Activated CD8-positive, alpha-beta T cell treated with anti-CD3 and anti-CD28 coated beads for 36 hours (primary cell): Measurements from ENCODE around the gene ADA. TPM values are rescaled to one million over a fixed set of nuclear protein-coding genes. Genes with fewer than 3 reads are reported as not detected.

Experiments used
- ATAC-seq: fragments of 200-7000 bp; cut with Tn5 transposase; one replicate; pipeline ENCODE4 v1.10.0; 2021; ENCODE audit warnings: mild to moderate bottlenecking, moderate library complexity
- CTCF ChIA-PET: fragments of 350-600 bp; sonication (Branson Sonifier 250); formaldehyde crosslinking; loops from one replicate; lab custom pipeline; 2021; ENCODE audit warnings: antibody characterized with exemption; lab: Charles Lee
- POLR2A ChIA-PET: fragments of 350-600 bp; sonication (Branson Sonifier 250); formaldehyde crosslinking; loops from one replicate; lab custom pipeline; 2021; ENCODE audit warnings: antibody characterized with exemption; lab: Charles Lee
- DNase-seq: peaks from one replicate; pipeline ENCODE4 v3.0.0-alpha.2; 2020
- H3K27ac Mint-ChIP-seq: one replicate; pipeline ENCODE4 v1.8.0; 2021; ENCODE audit warnings: mild to moderate bottlenecking, mixed read lengths
- H3K27me3 Mint-ChIP-seq: one replicate; pipeline ENCODE4 v1.8.0; 2021; ENCODE audit warnings: mixed read lengths
- H3K36me3 Mint-ChIP-seq: one replicate; pipeline ENCODE4 v1.8.0; 2021; ENCODE audit warnings: low read depth, mixed read lengths
- H3K4me1 Mint-ChIP-seq: one replicate; pipeline ENCODE4 v1.8.0; 2021; ENCODE audit warnings: low read depth, mixed read lengths
- H3K4me3 Mint-ChIP-seq: one replicate; pipeline ENCODE4 v1.8.0; 2021; ENCODE audit warnings: mild to moderate bottlenecking, moderate library complexity, mixed read lengths
- H3K9me3 Mint-ChIP-seq: one replicate; pipeline ENCODE4 v1.8.0; 2021; ENCODE audit warnings: mixed read lengths
- intact Hi-C: fragments of 100-400 bp; cut with micrococcal nuclease; formaldehyde crosslinking; loops from one replicate; pipeline ENCODE4 v1.10.0; 2022
- total RNA-seq, 2 experiments: library from RNA; stranded (reverse); gene quantifications; one replicate each; pipeline ENCODE4 v1.2.3, GENCODE V29; 2021
- TF ChIP-seq, protein P1 (sequence below): fragments of 200-600 bp; IDR thresholded peaks from one replicate; pipeline ENCODE4 v1.8.0; 2022; ENCODE audit warnings: antibody characterized with exemption, mild to moderate bottlenecking

Gene ADA
- total RNA-seq, 2 experiments from 2014 or later: 32.8 to 36.7 TPM

DNA sequence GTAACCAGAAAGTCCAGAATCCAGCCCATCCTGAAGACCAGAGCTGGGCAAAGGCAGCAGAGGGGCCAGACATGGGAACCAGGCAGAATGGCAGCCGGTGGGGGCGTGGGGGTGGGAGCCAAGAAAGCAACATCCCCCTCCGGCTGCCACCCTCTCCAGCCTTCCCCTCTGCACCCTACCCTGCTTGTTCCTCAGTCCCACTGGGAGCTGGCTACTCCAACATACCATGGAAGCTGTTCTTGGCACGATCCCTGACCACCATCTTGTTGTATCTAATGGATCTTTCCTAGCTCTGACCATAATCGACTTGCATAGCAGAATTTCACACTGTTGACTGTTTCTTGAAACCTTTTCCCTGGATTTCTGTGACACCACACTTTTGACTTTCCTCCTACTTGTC is 30.2 kb downstream of the ADA start:
- Mint-ChIP-seq H3K36me3 (peaks cover 46% of the 10 kb centered on the region), H3K4me3 (no peak overlapping the region), H3K27ac (no peak overlapping the region), H3K9me3 (no peaks in the 10 kb centered on the region), H3K4me1 (peaks cover 27% of the 10 kb centered on the region), H3K27me3 (no peaks in the 10 kb centered on the region)
- ChIA-PET CTCF (interaction anchor here (2.2 kb wide), 1 partner anchor 63 kb away, joined by 5 read pairs; no protein-coding TSS in a partner anchor), POLR2A (no interaction called here)
- ATAC-seq (no peak), DNase-seq (no peak)
- TF ChIP-seq, protein P1, sequence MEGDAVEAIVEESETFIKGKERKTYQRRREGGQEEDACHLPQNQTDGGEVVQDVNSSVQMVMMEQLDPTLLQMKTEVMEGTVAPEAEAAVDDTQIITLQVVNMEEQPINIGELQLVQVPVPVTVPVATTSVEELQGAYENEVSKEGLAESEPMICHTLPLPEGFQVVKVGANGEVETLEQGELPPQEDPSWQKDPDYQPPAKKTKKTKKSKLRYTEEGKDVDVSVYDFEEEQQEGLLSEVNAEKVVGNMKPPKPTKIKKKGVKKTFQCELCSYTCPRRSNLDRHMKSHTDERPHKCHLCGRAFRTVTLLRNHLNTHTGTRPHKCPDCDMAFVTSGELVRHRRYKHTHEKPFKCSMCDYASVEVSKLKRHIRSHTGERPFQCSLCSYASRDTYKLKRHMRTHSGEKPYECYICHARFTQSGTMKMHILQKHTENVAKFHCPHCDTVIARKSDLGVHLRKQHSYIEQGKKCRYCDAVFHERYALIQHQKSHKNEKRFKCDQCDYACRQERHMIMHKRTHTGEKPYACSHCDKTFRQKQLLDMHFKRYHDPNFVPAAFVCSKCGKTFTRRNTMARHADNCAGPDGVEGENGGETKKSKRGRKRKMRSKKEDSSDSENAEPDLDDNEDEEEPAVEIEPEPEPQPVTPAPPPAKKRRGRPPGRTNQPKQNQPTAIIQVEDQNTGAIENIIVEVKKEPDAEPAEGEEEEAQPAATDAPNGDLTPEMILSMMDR: no peak
- intact Hi-C loops: no loop called here

DNA sequence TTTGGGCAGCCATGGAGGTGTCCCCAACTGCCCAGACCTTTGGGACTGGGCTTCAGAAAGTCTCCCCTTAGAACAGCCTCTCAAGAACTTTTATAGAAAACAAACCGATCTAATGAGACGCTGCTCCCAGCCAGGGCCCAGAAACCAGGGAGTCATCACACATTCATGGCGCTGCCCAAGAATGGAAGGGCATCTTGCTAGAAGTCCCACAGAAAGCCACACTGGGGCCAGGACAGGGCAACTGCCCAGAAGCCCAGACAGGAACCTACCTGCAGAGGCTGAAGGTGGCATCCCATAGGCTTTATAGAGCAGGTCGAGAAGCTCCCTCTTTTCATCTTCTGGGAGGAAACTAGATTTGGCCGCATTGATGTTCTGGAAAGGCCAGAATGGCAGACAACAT is 31.5 kb downstream of the ADA start:
- H3K4me1 Mint-ChIP-seq: peaks cover 40% of the 10 kb centered on the region
- H3K4me3 Mint-ChIP-seq: no peak overlapping the region
- H3K27me3 Mint-ChIP-seq: no peaks in the 10 kb centered on the region
- DNase-seq (no peak), ATAC-seq (no peak)
- peaks cover 49% of the 10 kb centered on the region for H3K36me3 Mint-ChIP-seq
- no peaks in the 10 kb centered on the region for H3K9me3 Mint-ChIP-seq
- intact Hi-C loops: no loop called here
- H3K27ac Mint-ChIP-seq: no peak overlapping the region
- ChIA-PET POLR2A (no interaction called here), CTCF (no interaction called here)
- TF ChIP-seq, protein P1: no peak

DNA sequence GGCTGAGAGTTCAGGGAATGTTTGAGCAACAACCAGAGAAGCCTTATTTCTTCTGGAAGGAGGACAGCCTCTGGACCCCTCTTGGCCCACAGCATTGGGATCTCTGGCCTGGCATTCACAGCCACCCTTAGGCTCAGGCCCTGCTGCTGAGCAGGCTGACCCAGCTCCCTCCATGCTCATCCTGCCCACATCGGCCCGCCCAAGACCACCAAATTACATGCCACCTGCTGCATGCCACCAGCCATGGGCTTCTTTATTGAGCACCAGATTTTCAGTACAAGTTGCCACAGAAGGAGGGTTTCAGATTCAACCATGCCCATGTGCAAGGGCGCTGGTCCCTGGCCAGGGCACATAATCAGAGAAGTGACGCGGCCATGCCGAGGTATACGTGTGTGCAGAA is 32.2 kb downstream of the ADA start:
- Mint-ChIP-seq H3K27me3 (no peaks in the 10 kb centered on the region), H3K36me3 (peaks cover 52% of the 10 kb centered on the region), H3K4me1 (peaks cover 48% of the 10 kb centered on the region), H3K27ac (no peak overlapping the region), H3K4me3 (no peak overlapping the region), H3K9me3 (no peaks in the 10 kb centered on the region)
- POLR2A ChIA-PET: interaction anchor here (0.7 kb wide), 1 partner anchor 16 kb away, joined by 3 read pairs; no protein-coding TSS in a partner anchor
- no peak for DNase-seq
- CTCF ChIA-PET: interaction anchor here (1.0 to 1.4 kb wide), 4 partner anchors 9 to 65 kb away, joined by 3 to 8 read pairs (median 6); no protein-coding TSS in a partner anchor
- TF ChIP-seq, protein P1: no peak
- intact Hi-C loops: loop anchor here (10.0 kb wide), 2 partner anchors 56 to 144 kb away; partner anchors contain the start of gene TTPAL
- ATAC-seq: no peak

DNA sequence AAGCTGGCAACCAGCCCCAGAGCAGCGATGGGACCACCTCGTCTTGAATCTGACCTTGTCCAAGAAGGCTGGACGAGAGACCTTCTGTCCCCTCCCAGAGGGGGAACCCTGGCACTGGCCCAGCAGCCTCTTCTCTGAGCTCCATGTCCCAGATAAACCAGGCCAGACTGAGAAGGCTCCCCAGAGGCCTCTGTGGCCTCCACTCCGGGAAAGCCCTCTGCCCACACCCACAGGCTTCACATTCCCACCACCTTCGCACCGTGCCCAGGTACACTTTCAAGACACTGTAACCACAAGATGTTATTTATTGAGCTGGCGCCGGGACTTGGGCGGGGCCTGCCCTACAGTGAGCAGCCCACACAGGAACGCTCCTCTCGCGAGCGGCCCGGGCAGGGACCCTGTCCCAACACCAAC is 33.2 kb downstream of the ADA start:
- peak; percentile 60 for DNase-seq
- ATAC-seq: peak; percentile 55
- ChIA-PET POLR2A (interaction anchor here (1.1 kb wide), 1 partner anchor 27 kb away, joined by 3 read pairs; no protein-coding TSS in a partner anchor), CTCF (interaction anchor here (1.0 to 1.4 kb wide), 7 partner anchors 8 to 234 kb away, joined by 3 to 8 read pairs (median 3); no protein-coding TSS in a partner anchor)
- intact Hi-C loops: loop anchor here (10.0 kb wide), 2 partner anchors 56 to 144 kb away; partner anchors contain the start of gene TTPAL
- Mint-ChIP-seq H3K4me3 (no peak overlapping the region), H3K27ac (peak overlapping the region; percentile 65), H3K36me3 (peaks cover 49% of the 10 kb centered on the region), H3K4me1 (peaks cover 54% of the 10 kb centered on the region), H3K9me3 (no peaks in the 10 kb centered on the region), H3K27me3 (no peaks in the 10 kb centered on the region)
- TF ChIP-seq, protein P1: no peak

DNA sequence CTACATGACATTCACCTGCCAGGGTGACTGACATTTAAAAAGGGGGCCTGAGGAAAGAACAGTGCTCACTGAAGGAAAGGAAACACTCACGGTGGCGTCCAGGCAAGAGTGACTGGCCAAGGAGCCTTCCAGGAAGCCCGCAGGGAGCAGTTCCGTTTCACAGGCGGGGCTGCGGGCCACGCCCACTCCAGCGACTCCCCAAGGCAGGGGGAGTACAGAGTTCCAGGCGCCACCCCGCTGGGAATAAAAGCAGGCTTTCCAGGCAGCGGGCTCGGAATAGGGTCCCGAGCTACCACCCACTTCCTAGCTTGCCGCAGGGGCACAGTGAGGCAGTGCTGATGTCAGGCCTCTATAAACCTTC is 34.9 kb downstream of the ADA start:
- intact Hi-C loops: loop anchor here (10.0 kb wide), 2 partner anchors 58 to 142 kb away; partner anchors contain the start of gene TTPAL
- TF ChIP-seq, protein P1: no peak
- DNase-seq (no peak), ATAC-seq (no peak)
- Mint-ChIP-seq H3K4me1 (peaks cover 58% of the 10 kb centered on the region), H3K36me3 (peaks cover 31% of the 10 kb centered on the region), H3K4me3 (no peak overlapping the region), H3K27me3 (no peaks in the 10 kb centered on the region), H3K27ac (no peak overlapping the region), H3K9me3 (no peaks in the 10 kb centered on the region)
- ChIA-PET POLR2A (interaction anchor here (0.6 to 0.9 kb wide), 2 partner anchors 13 to 16 kb away, joined by 3 to 4 read pairs; no protein-coding TSS in a partner anchor), CTCF (interaction anchor here (0.8 to 1.8 kb wide), 6 partner anchors 14 to 399 kb away, joined by 3 to 11 read pairs (median 6); no protein-coding TSS in a partner anchor)
